ENCODE data around the gene PNPLA1. TPM values are rescaled to one million over a fixed set of nuclear protein-coding genes. Genes with fewer than 3 reads are reported as not detected.

The PNPLA1 gene
- total RNA-seq, 1 donor from 2014 or later = not detected

DNA sequence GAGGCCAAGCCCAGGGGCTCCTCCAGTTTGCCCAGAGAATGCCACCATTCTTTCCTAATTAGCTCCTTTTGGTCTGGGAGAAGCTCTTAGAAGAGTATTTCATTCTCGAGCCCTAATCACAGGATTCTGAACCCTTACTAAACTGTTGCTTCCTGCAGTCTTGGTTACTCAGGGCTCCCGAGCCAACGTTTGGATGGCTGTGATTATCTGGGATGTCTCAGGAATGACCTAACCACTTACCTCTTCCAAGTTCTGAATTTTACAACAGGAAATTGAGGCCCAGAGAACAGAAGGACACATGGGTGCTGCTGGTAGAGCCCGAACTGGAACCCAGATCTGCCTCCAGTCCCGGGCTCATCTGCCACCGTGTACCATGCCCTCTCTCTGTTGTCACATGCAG is 22.2 kb upstream of the PNPLA1 start:
- peak; percentile 35 for DNase-seq

DNA sequence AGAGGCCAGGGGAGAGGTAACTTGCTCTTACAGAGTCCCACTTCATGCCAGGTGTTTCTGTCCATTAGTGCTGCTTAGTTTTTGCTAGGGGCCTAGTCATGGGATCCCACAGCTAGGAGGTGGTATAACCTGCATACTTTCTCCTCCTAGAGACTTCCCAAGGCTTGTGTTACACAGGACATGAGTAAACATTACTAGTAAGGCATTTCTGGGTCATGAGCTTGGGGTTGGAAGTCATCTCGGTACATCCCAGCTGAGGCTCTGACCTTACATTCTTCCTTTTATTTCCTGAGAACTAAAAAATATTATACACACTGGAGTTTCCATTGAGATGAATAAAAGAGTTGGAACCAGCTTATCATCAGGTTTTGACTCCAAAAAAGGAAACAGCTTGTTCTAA is 20.9 kb upstream of the PNPLA1 start:
- DNase-seq = no peak

DNA sequence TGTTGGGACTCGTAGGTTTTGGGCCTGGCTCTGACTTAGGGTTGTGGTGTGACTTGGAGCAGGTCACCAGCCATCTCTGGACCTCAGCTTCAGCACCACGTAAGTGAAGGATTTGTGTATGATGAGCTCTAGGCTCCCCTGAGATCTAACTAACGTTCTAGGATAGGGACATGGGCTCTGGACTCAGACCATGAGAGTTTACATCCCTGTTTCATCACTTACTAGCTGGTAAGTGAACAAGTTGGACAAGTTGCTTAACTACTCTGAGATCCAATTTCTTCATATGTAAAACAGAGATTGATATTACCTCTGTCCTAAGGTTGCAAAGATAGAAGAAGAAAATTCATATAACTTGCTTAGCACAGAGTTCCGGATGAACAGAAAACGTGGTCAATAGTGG is 20.3 kb upstream of the PNPLA1 start:
- DNase-seq = no peak

DNA sequence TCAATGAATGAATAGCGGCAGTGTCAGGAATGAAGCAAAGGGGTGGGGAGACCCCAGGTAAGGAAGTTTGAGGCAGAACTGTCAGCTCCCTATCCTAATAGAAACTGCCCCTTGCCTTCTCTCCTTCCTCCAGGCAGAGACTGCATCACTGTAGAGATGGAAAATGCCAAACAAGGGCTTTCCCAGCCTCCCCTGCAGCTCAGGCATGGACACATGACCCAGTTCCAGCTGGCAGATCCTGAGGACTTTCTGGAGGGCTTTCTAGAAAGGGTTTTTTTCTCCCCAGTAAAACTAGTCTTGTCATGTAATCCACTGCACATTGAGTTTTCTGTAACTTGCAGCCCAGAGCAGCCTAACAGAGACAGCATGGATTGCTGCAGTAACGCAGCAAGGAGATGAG is 17.9 kb upstream of the PNPLA1 start:
- no peak for DNase-seq

DNA sequence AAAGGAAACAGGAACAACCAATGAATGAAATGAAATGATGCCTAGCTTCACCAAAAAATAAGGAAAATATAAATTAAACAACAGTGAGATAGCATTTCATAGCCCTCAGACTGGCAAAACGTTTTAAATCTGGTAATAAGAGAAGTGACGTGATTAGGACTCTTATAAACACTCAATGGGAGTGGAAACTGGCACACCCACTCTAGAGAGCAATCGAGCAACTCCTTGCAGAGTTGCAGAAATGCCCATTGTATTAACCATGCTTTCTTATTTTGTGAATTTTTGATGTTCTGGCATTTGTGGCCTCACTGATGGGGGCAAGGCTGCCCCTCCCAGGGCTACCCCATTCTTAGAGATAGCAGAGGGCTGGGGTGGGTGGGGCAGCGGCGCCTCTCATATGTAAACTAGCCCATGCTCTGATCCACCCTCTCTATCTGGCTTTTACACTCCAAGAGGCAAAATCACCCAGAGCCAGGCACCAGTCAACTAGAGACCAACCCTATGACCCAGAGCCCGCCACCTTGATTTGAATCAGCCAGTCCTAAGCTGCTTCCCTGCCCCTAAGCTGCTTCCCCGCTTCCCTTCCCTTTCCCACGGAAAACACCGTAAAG is 6.4 kb upstream of the PNPLA1 start:
- DNase-seq = no peak

DNA sequence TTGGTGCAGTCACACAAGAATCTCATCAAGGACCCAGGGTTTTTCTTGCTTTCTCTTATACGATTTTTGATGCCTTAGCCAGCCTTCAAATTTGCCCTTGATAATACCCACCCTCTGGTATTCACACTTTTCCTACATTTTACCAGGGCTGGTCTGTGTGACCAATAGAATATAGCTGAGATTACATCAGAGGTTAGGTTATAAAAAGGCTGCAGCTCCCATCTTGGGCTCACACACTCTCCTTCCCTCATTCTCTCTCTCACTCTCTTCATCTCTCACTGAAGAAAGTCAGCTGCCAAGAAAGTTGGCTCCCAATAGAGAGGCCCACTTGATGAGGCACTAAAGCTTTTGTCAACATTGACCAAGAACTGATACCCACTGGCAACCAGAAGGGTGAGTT is 4.1 kb upstream of the PNPLA1 start:
- DNase-seq = no peak

DNA sequence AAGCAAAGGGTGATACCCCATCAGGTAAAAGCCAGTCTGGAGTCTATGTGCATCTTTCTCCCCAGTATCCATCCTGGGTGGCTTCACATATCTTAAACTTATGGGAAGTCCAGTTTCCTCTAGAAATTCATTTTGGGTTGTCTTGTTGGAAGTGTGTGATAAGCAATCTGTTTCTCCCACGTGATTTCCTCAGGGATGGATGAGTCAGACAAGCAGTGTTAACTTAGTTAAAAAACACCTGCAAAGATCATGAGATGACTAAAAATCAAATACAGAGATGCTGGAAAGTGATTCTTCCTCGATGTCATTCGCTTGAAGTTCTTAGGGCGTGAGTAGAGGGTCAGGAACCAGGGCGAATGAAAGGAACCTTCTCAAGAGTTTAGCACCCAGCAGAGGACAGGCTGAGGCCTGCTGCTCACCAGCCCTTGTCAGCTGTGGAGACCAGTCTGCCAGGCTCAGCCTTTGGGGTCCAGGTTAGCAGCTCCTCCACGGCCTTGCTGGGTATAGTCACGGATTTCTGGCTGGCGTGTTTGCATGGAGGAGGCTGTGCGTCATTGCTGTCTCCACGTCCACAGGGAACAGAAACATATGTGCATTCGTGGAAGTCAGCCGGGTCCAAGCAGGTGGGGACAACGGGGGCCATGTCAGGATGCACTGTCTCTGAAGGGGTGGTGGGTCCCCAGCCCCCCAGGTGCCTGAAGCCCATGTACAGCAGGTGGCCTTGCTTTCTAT is 2.8 kb upstream of the PNPLA1 start:
- no peak for DNase-seq

DNA sequence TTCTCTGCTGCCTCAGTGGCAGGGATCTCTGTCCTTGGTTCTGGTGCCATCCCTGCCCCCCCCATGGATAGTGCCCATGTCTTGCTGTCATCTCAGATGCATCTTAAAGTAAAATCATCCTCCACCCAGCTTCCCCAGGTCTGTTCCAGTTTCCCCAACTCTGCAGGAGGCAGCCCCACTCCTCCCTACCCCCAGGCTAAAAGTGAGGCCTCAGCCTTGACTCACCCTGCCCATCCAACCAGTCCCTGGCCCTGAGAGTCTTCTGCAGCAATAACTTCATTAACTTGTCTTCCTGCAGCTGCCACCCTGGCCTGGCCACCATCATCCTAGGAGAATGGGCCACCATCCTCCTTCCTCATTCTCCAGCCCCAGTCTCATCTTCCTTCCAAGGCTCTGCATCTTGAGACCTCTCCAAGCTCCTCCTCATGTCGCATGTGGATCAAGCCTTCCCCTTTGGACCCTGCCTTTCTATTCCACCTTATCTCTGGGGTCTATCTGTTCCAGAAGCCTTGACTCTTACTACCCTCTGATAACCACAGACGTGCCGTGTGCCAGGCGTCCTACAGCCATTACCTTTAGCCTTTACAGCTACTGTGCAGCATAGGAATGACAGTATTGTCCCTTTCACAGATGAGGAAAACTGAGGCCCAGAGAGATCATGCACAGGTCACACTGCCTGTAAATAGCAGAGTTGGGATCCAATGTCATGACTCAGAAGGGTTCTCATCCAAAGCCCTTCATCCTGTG is 2.0 kb upstream of the PNPLA1 start:
- no peak for DNase-seq

DNA sequence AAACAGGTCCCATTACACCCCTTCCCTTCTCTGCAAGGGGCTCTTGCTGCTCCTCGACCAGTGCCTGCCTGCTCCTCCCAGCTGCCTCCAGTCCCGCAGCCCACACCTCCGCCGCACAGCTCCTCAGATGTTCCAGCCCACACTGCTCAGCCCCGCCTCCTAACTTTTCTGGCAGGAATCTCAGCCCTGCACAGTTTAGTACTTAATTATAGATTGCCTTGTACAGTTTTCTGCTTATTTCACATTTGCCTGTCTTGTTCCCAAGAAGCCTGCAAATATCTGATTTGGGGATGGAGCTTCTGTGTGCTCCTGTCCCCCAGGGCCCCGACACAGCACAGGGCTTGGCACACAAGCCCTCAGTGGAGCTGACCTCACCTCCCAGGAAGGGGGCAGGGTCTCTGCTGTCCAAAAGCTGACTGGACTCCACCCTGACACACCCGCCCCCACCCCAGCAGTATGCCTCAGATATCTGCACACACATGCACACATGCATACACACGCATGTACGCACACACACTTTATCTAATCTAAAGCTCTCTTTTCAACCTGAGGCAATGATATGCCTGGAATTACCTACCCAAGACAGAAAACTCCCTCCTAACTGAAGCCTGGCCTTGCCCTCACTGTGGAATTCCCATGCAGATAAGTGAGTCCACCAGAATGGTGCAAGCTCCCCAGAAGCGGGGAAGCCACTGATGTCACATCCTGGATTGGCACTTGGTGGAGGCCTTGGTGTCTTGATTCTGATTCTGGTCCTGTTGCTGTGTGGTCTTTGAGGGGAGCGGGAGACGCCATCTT is 1.2 kb upstream of the PNPLA1 start:
- peak; percentile 32 for DNase-seq

DNA sequence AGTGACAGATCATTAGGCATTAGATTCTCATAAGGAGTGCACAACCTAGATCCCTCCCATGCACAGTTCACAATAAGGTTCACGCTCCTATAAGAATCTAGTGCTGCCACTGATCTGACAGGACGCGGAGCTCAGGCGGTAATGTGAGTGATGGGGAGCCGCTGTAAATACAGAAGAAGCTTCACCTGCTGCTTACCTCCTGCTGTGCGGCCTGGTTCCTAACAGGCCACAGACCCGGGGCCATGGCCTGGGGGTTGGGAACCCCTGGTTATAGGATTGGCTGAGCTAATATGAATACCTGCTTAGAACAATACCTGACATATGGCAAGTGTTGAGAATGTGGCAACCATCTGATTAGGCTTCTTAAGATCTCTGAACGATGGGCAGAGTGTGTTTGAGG is 2.4 kb downstream of the PNPLA1 start:
- no peak for DNase-seq

DNA sequence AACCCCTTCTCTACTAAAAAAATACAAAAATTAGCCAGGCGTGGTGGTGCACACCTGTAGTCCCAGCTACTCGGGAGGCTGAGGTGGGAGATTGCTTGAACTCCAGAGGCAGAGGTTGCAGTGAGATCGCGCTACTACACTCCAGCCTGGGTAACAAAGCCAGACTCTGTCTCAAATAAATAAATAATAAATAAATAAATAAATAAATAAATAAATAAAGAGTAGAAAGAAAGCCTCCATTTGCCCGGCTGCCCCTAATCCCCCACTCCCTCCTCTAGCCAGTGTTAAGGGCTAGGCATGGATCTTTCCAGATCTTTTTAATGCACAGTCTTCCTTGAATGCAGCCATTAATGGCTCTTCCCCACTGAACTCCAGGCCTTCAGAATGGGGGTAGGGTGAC is 3.2 kb downstream of the PNPLA1 start:
- DNase-seq = no peak

DNA sequence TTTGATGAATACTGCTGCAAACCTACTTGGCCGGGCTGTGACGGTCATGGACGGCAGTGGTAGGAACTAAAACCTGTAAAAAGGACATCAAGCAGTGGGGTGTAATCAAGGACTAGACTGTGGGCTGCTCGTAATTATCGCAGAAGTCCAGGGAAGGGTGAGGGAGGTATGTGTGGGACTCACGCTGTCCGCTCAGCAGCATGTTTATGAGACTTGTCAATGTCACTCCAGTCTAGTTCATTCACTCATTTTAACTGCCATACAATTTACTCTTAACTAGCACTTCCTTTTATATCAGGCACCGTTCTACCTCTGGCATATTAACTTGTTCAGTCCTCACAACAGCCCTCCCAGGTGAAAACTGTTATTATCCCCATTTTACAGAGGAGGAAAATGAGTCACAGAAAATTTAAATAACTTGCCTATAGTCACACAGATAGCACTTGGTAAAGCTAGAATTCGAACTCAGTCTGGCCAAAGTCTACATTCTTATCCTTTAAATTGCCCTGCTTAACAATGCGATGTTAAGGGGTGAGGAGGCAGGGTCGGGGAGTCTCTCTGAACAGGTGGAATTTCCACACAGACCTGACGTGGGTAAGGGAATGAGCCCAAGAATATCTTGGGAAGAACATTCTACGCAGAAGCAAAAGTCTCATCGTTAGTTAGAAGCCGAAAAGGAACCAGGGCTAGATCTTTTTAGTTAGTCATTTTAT is 4.1 kb downstream of the PNPLA1 start:
- DNase-seq = no peak

DNA sequence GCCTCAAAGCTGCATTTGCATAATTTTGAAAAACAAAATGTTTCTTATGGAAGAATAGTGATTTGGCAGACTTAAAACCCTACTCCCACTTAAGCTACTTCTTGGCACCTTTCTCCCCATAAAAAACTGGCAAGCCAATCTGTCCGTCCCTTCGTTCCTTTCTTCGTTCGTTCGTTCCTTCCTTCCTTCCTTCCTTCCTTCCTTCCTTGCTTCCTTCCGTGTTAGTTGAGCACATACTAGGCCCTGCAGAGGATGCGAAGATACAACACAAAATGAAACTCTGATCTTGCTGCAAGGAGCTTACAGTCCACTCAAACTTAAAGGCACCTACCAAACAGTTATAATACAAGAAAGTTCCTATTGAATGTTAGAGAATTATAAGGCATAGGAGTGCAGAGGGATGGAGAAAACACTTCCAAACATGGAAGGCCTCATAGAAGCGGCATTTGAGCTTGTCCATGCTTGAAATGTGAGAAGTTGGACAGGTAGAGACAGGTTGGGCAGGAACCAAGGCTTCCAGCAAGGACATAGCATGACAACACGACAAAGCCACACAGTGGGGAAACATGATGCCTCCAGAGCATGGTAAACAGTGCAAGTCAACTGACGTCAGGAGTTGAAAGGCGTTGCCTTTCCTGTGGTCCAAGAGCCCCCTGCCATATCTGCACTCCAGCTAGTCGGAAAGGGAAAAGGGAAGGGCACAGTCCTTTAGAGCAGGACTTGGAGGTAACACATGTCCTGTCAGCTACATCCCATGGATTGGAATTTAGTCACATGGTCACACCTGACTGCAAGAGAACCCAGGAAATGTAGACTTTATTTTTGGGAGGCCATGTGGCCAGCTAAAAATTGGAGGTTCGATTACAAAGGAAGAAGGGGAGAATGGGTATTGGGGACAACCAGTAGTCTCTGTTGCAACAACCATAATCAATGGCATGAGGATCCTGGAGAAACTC is 7.0 kb downstream of the PNPLA1 start:
- no peak for DNase-seq

DNA sequence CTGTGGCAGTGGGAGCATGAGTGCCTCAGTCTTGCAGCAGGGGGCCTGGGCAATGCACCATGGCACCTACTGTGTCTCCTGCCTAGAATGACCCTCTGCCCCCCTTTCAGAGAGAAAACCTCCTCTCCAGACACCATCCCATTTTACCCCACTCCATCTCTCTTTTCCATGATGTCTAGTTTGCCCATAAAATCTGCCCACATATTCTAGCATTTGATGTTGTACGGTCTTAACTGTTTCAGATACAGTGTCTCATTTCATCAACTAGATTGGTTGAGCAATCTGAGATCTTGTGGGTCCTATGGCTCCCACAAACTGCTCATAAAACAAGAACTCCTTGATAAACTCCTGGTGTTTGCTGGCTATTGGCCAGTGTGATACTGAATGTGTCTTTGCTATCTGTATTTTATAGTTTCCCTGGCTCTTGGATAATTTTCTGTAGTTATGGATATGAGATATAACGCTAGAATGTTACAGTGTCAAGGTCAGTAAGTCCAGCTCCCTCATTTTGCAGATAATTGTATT is 8.1 kb downstream of the PNPLA1 start:
- DNase-seq = no peak

DNA sequence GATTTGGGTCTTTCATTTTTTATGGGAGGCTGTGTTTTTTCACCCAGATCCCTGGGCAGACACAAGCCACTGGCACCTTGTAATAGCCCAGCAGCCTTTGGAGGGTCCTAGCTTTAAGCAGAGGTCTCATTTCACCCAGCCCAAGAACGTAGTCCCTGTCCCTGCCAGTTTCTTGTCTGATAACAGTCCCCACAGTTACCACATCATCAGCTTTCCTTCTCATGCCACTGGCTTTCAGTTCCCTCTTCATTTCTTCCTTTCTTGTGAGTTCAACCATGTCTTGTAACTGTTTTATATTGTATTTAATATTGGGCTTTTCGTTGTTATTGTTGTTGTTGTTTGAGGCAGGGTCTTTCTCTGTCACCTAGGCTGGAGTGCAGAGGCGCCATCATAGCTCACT is 10.6 kb downstream of the PNPLA1 start:
- DNase-seq = no peak

DNA sequence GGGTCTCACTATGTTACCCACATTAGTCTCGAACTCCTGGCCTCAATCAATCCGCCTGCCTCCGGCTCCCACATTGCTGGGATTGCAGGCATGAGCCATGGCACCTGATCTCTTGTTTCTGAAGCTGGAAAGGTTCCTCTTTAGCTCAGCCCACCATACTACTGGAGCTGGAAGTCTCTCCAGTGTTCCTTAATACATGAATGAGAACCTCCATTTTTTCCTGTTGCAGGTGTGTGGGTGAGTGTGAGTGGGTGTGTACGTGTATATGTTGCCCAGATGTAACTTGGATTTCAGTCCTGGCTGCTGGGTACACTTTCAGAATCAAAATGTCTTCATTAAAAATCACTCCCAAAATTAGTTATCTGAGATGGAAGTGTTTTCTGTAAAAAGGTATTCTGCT is 11.1 kb downstream of the PNPLA1 start:
- DNase-seq = no peak

DNA sequence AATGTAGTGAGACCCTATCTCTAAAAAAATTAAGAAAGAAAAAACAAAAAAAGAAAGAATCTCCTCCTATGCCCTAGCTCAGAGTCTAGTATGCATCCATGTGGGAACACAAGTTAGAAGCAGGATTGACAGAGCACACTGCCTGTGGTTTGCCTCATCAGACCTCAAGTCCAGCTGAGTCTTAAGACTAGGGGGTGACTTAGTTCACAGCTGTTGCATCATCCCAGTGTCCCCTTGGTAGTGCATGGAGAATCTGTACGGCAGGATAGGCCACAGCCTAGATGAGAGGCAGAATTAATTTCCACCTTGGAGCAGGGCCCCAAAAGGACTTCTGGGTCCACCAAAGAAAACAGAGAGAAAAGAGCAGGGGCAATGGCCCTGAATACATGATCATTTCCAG is 13.7 kb downstream of the PNPLA1 start:
- DNase-seq = no peak

DNA sequence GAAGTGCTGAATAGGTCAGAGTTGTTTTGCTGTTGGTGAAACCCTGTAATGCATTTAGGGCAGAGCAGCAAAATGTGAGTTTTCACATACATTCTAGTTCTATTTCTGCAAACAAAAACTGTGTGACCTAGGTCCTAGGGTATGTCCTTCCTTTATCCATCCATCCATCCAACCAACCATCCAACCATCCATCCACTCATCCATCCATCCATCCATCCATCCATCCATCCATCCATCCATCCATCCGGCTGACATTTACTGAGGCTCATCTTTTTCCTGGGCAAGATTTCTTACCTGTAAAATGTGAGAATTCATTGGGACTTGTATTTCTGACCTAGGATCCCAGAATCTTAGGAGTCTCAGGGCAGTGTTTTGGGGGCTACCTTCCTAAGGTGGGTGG is 14.5 kb downstream of the PNPLA1 start:
- DNase-seq = no peak

DNA sequence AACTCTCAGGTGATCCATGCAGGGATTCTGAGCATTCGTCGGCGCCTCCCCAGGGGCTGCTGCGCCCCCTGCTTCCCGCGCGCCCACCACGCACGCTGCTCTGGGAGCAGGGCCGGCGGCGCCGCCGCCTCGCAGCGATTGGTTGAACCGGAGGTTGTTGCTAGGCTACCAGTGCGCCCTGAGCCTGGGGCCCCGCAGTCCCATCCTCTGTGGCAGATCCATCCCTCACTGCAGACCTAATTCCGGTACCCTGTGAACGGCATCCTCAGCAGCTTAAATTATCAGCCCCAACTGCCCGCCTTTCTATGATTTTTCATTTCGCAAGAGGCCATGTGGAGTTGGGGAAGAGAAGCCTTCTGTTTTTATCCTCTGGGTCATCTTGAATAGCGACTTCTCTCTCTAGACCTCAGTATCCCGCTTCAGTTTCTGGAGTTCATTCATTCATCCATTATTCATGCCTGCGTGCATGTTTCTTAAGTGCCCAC is 15.4 kb downstream of the PNPLA1 start:
- no peak for DNase-seq

DNA sequence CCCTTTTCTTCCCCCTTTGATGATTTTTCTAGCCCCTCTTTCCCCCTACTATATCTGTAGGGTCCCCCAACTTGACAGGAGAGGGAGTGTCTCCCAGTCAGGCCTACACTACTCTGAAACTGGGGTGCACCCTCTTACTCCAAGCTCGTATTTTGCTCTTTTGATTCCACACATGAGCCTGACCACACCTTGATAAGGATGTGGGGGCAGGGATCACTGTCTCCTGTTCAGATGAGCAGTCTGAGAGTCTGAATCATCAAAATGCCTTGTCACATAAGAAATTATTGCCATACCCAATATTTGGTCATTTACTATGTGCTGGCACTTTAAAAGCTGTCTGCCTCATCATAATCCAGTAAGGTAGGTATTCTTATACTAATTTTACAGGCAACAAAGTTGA is 15.9 kb downstream of the PNPLA1 start:
- DNase-seq = no peak

DNA sequence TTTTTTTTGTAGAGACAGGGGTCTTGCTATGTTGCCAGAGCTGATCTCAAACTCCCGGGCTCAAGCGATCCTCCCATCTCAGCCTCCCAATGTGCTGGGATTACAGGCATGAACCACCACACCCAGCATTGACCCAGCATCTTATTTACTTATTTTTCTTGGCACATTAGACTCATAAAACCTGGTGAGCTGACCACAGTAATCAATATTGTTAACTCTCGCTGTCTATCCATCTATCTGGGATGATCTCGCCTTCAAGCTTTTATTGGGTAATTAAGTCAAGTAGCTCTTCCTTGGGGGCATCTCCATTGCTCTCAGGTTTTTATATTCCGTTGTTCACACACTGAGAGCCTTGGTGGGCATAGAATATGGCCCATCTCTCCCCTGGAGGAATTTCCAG is 17.0 kb downstream of the PNPLA1 start:
- DNase-seq = no peak
